Loucy (cell line): ENCODE data around the gene FBXL19.

ENCODE experiments used
- H2AFZ ChIP-seq: fragments of 200-600 bp; sonication (generic); 2 replicates; pipeline ENCODE4 v1.6.0; 2016; ENCODE audit warnings: antibody characterized with exemption, mild to moderate bottlenecking, low read length, moderate library complexity
- H3F3A ChIP-seq: fragments of 200-600 bp; 2 replicates; pipeline ENCODE4 v1.6.0; 2016; ENCODE audit warnings: antibody characterized with exemption, low read depth, mild to moderate bottlenecking
- H3K27me3 ChIP-seq: fragments of 200-600 bp; sonication (generic); 2 replicates; pipeline ENCODE4 v1.6.1; 2014; ENCODE audit warnings: low read length, mild to moderate bottlenecking; ENCODE audit not compliant: insufficient read depth, poor library complexity, severe bottlenecking
- H3K36me3 ChIP-seq: fragments of 200-600 bp; sonication (generic); 2 replicates; pipeline ENCODE4 v1.6.1; 2016; ENCODE audit warnings: low read length; ENCODE audit not compliant: insufficient read depth
- H3K4me1 ChIP-seq: fragments of 200-600 bp; sonication (generic); 2 replicates; pipeline ENCODE4 v1.5.1; 2014; ENCODE audit warnings: low read length, mild to moderate bottlenecking; ENCODE audit not compliant: insufficient read depth, poor library complexity, severe bottlenecking
- H3K4me2 ChIP-seq: fragments of 200-600 bp; sonication (generic); 2 replicates; pipeline ENCODE4 v1.6.0; 2014; ENCODE audit warnings: antibody characterized with exemption, low read length, low read depth, mild to moderate bottlenecking; ENCODE audit not compliant: poor library complexity, severe bottlenecking
- H3K4me3 ChIP-seq: fragments of 200-600 bp; sonication (generic); 2 replicates; pipeline ENCODE4 v1.5.1; 2014; ENCODE audit warnings: low read length, mild to moderate bottlenecking, mixed read lengths; ENCODE audit not compliant: poor library complexity, severe bottlenecking
- H3K79me2 ChIP-seq: fragments of 200-600 bp; sonication (generic); 2 replicates; pipeline ENCODE4 v1.6.1; 2014; ENCODE audit warnings: low read length; ENCODE audit not compliant: insufficient read depth
- H3K9ac ChIP-seq: fragments of 200-600 bp; sonication (generic); 2 replicates; pipeline ENCODE4 v1.6.0; 2014; ENCODE audit warnings: mild to moderate bottlenecking, low read depth, low read length, moderate library complexity; ENCODE audit not compliant: poor library complexity, severe bottlenecking
- H3K9me2 ChIP-seq: fragments of 200-600 bp; sonication (generic); replicated peaks from 2 replicates; pipeline ENCODE4 v1.6.1; 2016; ENCODE audit warnings: low read depth, low read length, mixed read lengths
- H3K9me3 ChIP-seq: fragments of 200-600 bp; sonication (generic); 2 replicates; pipeline ENCODE4 v1.6.1; 2014; ENCODE audit warnings: mild to moderate bottlenecking, antibody characterized with exemption, low read length, low read depth; ENCODE audit not compliant: insufficient read depth
- H4K20me1 ChIP-seq: fragments of 200-600 bp; sonication (generic); 2 replicates; pipeline ENCODE4 v1.6.0; 2014; ENCODE audit warnings: antibody characterized with exemption, low read length, mild to moderate bottlenecking; ENCODE audit not compliant: insufficient read depth, poor library complexity, severe bottlenecking
- CTCF ChIP-seq: fragments of 200-600 bp; sonication (generic); conservative IDR thresholded peaks from 2 replicates; pipeline ENCODE4 v1.5.1; 2014; ENCODE audit warnings: mild to moderate bottlenecking, antibody characterized with exemption, low read length
- EZH2phosphoT487 ChIP-seq: fragments of 200-600 bp; IDR thresholded peaks from 2 replicates; pipeline ENCODE4 v1.6.1; 2018; ENCODE audit warnings: antibody characterized with exemption, mild to moderate bottlenecking, moderate library complexity, borderline replicate concordance

The FBXL19 gene

GRCh38 chr16:30951193-30951592 lies 27.8 kb downstream of the FBXL19 start:
- H3K9me3 ChIP-seq = no peaks in the 10 kb centered on the region
- H3F3A ChIP-seq = 0 out of 2 replicates have a peak, but pooled peaks cover 6% of the 10 kb centered on the region
- peak overlapping the region; percentile 84 for H3K4me2 ChIP-seq
- peaks cover 25% of the 10 kb centered on the region for H3K4me1 ChIP-seq
- H2AFZ ChIP-seq = no peak overlapping the region
- peak overlapping the region; percentile 90 for H3K4me3 ChIP-seq
- peaks cover 4% of the 10 kb centered on the region; the same call in 1 of the 2 replicates for H3K36me3 ChIP-seq
- H3K9ac ChIP-seq = peak overlapping the region; percentile 99
- H3K9me2 ChIP-seq = no peaks in the 10 kb centered on the region
- peaks cover 3% of the 10 kb centered on the region for H4K20me1 ChIP-seq
- no peak for TF ChIP-seq EZH2phosphoT487
- no peak for TF ChIP-seq CTCF
- peaks cover 23% of the 10 kb centered on the region for H3K79me2 ChIP-seq
- peaks cover 7% of the 10 kb centered on the region for H3K27me3 ChIP-seq

DNA sequence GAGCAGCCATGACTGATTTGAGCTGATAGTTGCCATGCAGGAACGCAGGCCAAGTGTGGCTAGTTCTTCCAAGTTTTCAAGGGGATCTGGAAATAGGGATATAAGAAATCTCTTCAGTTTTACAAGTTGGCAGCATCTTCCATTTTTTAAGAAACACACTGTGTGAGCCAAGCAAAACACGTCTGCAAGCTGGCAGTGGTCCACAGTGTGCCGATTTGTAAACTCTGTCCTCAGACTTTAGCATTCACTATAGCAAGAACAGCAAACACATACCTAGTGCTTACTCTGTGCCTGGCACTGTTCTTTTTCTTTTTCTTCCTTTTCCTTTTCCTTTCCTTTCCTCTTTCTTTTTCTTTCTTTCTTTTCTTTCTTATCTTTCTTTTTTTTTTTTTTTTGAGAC lies 28.4 kb downstream of the FBXL19 start:
- H3K27me3 ChIP-seq = peaks cover 7% of the 10 kb centered on the region
- peaks cover 30% of the 10 kb centered on the region for H3K4me1 ChIP-seq
- H3K9me3 ChIP-seq = no peaks in the 10 kb centered on the region
- H3K4me3 ChIP-seq = peak overlapping the region; percentile 90
- peaks cover 23% of the 10 kb centered on the region for H3K79me2 ChIP-seq
- TF ChIP-seq EZH2phosphoT487 = no peak
- no peak for TF ChIP-seq CTCF
- peak overlapping the region; percentile 99 for H3K9ac ChIP-seq
- H3K36me3 ChIP-seq = peaks cover 4% of the 10 kb centered on the region; the same call in 1 of the 2 replicates
- H2AFZ ChIP-seq = no peak overlapping the region
- H3K4me2 ChIP-seq = peak overlapping the region; percentile 84
- H3K9me2 ChIP-seq = no peaks in the 10 kb centered on the region
- H4K20me1 ChIP-seq = peaks cover 3% of the 10 kb centered on the region
- H3F3A ChIP-seq = 0 out of 2 replicates have a peak, but pooled peaks cover 6% of the 10 kb centered on the region

DNA sequence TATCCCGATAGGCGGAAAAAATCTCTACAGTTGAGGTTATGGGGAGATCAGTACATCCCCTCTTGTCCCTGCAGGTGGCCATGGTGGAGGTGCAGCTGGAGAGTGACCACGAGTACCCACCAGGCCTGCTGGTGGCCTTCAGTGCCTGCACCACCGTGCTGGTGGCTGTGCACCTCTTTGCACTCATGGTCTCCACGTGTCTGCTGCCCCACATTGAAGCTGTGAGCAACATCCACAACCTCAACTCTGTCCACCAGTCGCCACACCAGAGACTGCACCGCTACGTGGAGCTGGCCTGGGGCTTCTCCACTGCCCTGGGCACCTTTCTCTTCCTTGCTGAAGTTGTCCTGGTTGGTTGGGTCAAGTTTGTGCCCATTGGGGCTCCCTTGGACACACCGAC lies 29.7 kb downstream of the FBXL19 start:
- Histone ChIP-seq H3K27me3 (peaks cover 7% of the 10 kb centered on the region), H2AFZ (no peak overlapping the region), H3F3A (0 out of 2 replicates have a peak, but pooled peaks cover 6% of the 10 kb centered on the region), H3K9me2 (no peaks in the 10 kb centered on the region), H3K9me3 (no peaks in the 10 kb centered on the region), H3K79me2 (peaks cover 23% of the 10 kb centered on the region), H3K4me3 (no peak overlapping the region), H3K4me1 (peaks cover 32% of the 10 kb centered on the region), H3K9ac (no peak overlapping the region), H3K4me2 (no peak overlapping the region), H3K36me3 (no peaks in the 10 kb centered on the region), H4K20me1 (peaks cover 3% of the 10 kb centered on the region)
- no peak for TF ChIP-seq CTCF
- TF ChIP-seq EZH2phosphoT487 = no peak
